GM12865 (cell line): ENCODE measurements around the gene ABCC9.

Experiments
- DNase-seq: peaks from one replicate; pipeline ENCODE4 v3.0.0; 2010; ENCODE audit warnings: low read depth
- H3K4me3 ChIP-seq: 2 replicates; pipeline ENCODE4 v1.5.1; 2011; ENCODE audit warnings: mild to moderate bottlenecking, low read depth, low read length, control low read depth
- TF ChIP-seq, protein P1 (sequence below): IDR thresholded peaks from 2 replicates; pipeline ENCODE4 v1.5.1; 2011; ENCODE audit warnings: low read length, control low read depth, low read depth, inconsistent platforms; ENCODE audit not compliant: insufficient read depth; ENCODE audit errors: missing control alignments

ABCC9 gene

DNA sequence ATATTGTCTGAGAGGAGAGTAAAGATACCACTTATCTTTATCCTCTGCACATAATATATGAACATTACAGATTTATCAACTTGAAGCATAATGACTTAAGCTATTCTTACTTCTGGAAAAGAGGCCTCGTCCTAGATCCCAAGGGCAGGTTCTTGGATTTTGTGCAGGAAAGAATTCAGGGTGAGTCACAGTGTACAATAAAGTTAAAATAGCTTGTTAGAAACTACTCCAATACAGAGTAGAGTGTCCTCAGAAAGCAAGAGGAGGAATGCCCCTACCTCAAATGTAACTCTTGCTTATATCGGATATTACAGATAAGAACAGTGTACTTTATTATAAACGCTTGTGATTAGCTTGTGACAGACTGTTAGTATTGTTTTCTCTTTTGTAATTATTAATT lies 41.9 kb upstream of the ABCC9 start:
- TF ChIP-seq, protein P1, sequence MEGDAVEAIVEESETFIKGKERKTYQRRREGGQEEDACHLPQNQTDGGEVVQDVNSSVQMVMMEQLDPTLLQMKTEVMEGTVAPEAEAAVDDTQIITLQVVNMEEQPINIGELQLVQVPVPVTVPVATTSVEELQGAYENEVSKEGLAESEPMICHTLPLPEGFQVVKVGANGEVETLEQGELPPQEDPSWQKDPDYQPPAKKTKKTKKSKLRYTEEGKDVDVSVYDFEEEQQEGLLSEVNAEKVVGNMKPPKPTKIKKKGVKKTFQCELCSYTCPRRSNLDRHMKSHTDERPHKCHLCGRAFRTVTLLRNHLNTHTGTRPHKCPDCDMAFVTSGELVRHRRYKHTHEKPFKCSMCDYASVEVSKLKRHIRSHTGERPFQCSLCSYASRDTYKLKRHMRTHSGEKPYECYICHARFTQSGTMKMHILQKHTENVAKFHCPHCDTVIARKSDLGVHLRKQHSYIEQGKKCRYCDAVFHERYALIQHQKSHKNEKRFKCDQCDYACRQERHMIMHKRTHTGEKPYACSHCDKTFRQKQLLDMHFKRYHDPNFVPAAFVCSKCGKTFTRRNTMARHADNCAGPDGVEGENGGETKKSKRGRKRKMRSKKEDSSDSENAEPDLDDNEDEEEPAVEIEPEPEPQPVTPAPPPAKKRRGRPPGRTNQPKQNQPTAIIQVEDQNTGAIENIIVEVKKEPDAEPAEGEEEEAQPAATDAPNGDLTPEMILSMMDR: no peak
- H3K4me3 ChIP-seq: no peak overlapping the region

GRCh38 chr12:21980544-21980943 lies 39.3 kb upstream of the ABCC9 start:
- no peak for DNase-seq
- no peak overlapping the region for H3K4me3 ChIP-seq
- TF ChIP-seq, protein P1: no peak

More for the DNA sequence above, 41.9 kb upstream of the ABCC9 start:
- DNase-seq: no peak

GRCh38 chr12:21975293-21975692 lies 34.1 kb upstream of the ABCC9 start:
- no peak for DNase-seq
- H3K4me3 ChIP-seq: no peak overlapping the region
- TF ChIP-seq, protein P1: no peak

DNA sequence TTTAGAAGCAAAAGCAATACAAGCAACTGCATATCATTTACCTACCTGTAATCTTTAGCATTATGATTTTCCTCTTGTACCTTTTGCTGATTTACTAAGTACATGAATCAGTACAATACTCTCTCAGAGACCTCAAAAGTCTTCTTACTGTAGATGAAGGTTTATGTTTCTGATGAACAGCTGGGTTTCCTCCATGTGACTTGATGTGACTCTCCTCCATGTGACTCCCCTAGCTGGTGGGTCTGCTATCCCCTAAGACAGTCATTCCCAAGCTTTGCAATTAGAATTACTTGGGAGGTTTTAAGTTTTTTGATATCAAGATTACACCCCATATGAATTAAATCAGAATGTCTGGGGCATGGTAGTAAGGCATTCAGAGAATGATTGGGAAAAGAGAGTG lies 32.0 kb upstream of the ABCC9 start:
- no peak for DNase-seq
- TF ChIP-seq, protein P1: no peak
- no peak overlapping the region for H3K4me3 ChIP-seq

GRCh38 chr12:21972055-21972454 lies 30.8 kb upstream of the ABCC9 start:
- TF ChIP-seq, protein P1: no peak
- DNase-seq: no peak

GRCh38 chr12:21971344-21971743 lies 30.1 kb upstream of the ABCC9 start:
- TF ChIP-seq, protein P1: no peak
- no peak for DNase-seq
- no peak overlapping the region for H3K4me3 ChIP-seq

More at GRCh38 chr12:21972055-21972454, 30.8 kb upstream of the ABCC9 start:
- no peak overlapping the region for H3K4me3 ChIP-seq

DNA sequence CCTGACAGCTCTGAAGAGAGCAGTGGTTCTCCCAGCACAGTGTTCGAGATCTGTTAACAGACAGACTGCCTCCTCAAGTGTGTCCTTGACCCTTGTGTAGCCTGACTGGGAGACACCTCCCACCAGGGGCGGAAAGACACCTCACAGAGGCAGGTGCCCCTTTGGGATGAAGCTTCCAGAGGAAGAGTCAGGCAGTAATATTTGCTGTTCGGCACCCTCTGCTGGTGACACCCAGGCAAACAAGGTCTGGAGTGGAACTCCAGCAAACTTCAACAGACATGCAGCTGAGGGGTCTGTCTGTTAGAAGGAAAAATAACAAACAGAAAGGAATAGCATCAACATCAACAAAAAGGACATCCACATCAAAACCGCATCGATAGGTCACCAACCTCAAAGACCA lies 21.6 kb upstream of the ABCC9 start:
- no peak for DNase-seq
- TF ChIP-seq, protein P1: no peak

More for the DNA sequence above, 21.6 kb upstream of the ABCC9 start:
- H3K4me3 ChIP-seq: no peak overlapping the region
